GM18502 (cell line): ENCODE data around the gene MATN4.

Source experiments
- ATAC-seq: cut with Tn5 transposase; IDR thresholded peaks from one replicate; pipeline ENCODE4 v1.9.1; 2021; ENCODE audit warnings: mild to moderate bottlenecking; ENCODE audit not compliant: unreplicated experiment, poor library complexity

MATN4 gene

DNA sequence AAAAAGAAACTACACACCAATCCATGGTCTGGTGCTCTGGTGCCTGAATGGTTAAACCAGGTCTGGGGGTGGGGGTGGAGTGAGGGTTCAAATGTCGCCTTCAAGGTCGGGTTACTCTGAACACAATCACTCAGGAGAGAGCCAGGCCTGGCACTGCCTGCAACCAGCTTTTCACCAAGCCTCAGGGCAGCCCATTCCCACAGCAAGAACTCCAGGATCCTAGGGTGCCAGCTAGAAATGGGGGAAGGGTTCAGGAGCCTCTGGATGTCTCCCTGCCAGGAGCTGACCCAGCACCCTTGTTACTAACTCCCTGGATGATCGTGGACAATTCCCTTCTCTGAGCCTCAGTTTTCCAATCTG, 33.5 kb upstream of the MATN4 start:
- ATAC-seq: no peak

DNA sequence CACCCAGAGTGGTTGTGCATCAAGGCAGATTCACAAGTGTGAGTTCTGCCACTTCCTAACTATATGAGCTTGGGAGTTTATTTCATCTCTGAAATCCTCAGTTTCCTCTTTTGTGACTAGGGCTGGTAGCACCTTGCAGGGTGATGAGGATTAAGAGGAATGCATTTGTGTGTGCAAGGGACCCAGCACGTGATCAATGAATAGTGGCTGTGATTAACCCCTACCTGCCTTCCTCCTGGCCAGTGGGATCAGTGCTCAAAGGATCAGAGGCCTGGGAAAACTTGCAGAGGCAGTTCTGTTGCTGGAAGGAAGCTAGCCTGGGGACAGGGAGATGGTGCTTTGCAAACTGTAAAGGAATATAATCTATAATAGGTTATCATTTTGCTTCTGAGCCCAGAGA, 32.9 kb upstream of the MATN4 start:
- ATAC-seq: no peak

DNA sequence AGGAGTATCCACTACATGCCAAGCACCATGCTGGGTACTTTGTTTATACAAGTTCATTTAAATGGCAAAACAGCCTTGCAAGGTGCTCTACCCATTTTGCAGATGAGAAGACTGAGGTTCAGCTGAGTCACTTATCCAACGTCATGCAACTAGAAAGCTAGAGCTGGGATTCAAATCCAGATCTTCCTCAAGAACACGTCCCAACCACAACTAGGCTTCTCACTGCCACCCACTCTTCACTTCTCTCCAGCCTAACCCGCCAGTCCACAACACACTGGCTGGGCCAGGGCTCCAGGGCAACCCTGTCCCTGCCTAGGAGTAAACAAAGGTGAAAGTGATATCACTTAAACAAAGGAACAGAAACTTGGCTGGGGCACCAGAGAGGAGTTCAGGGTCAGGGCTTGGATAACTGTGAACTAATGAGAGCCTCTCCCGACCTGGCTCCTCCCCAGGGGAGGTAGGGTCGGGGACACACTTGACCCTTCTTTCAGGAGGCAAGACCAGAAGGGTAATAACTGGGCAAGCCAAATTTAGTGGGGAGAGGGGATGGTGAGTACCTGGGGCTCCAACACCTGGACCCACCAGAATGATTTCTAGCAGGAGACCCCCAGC, 32.2 kb upstream of the MATN4 start:
- no peak for ATAC-seq

DNA sequence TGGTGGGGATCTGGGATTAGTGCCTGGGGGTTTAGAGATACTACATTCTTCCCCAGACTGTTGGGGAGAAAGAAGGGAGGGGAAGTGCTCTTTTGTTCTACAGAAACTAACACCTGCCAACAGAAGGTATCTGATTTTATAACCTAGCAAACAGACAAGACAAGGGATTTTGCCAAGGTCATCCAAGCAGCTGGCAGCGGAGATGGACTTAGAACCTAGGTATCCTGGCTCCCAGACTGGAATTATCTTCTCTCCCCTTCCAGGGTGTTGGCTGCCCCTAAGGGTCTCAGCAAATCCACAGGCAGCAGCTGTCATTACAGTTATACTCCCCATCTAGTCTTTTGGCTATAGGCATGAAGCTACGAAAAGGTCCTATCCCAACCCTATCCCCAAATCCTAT, 31.7 kb upstream of the MATN4 start:
- no peak for ATAC-seq

DNA sequence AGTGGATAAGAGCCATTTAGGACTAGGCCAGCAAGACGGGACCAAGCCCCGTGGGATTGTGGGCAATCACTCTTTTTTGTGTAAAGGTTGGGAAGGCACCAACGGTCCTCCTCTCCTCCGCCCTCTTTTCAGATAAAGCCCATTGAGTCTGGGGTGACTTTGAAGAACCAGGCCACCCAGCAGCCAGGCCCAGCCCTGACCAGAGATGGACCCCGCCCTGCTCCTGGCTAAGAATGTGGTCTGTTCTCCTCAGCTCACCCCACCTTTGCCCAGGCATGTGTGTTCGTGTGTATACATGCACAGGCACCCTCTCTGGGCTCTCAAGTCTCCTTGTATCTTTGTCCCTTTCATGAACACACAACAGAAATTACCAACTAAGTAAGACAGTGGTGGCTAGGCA, 31.0 kb upstream of the MATN4 start:
- no peak for ATAC-seq

DNA sequence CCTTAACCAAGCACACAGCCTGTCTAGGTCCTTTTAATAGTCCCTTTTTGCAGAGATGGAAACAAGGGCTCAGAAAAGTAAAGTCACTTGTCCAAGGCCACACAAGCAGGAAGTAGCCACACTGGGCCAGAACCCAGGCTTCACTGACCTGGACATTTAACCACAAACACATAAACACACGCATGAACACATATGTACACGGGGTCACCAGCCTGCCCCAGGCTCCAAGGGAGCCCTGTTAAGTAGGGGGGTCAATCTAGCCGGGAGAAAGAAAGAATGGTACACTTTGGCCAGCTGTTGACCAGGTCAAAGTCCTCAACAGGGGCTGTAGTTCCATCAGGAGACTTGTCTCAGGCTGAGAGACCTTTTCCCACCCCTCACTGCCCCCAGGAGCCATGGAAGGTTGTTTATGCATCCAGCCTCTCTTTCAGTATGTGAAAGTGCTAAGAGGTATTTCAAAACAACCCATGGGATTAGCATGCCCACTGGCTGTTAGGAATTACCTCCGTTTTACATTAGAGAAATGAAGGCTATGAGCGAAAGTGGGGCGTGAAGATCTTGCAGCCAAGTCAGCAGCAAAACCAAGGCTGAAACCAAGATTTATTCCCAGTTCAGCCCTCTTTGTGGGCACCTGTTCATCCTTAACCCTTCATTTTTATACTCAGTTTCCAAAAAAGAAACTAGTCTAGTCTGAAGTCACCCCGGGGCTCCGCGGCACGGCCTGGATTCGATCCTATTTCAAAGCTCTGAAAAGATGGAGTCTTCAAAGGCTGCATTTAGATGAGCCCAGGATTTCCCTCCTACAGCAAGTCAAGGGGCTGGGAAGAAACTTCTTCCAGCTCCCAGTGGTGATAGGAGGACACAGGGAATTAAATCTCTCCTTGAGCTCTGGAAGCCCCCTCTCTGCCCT, 30.3 kb upstream of the MATN4 start:
- ATAC-seq: no peak

DNA sequence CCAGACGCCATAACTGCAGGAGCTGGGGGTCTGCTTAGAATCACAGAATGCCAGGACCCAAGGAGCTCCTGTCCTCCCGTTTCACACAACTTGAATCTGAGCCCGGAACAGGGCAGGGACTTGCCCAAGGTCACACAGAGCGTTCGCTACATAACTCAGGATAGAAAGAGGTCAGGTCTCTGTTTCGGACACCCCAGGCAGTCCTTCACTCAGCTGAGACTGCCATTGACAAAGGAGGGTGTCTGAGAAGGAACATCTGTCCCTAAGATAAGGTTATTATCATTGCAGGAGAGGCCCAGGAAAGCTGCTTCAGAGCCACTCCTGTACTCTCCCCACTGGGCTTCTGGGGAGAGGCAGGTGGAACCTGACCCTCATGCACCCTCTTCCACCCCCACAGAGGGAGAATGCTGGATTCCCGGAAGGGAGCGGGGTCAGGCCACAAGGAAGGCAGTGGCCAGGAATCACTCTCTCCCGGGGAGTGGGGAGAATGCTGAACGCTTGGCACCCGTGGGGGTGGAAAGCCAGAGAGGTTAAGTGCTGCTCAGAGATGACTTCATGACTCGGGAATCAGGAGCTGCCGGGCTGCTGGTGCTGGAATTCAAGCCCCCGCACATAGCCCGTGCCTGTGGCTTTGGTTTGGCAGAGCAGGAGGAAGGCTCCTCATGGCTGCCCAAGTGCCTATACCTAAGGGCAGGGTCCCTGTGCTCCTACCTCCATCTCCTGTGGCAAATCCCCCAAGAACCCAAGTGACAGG, 29.4 kb upstream of the MATN4 start:
- ATAC-seq: no peak

DNA sequence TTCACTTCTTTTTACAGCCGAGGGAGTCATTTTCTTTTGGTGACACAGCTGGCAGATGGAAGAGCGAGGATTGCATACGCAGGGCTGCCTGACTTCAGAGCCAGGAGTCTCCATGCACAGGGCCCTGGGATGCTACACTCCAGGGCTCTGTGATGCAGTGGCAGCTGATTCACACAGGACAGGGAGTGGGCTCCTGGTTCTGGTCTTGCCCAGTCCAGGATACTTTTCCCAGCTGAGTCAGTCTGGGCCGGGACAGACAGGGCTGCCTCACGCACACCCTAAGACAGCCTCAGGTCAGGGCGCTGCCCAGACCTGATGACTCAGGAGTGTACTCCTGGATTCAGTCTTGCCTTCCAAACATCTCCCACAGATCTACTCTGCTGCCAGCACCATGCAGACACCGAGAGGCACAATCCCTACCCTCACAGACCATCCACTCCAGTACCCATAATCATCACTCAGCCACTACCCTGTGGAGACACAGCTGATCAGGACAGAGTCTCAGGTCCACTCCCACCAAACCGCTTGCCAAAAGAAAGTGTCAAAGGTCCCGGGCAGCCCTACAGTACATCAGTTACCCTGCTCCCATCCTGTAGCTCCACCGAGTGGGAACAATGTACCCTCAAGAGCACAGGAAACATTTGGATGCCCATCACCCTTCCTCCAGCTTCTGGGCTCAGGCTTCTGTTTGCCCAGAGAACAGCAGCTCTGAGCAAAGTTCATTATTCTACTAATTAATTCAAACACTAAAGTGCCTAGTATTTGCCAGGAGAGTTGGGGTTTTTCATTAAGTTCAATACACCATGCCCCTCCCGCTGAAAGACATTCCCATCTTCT, 28.6 kb upstream of the MATN4 start:
- no peak for ATAC-seq

DNA sequence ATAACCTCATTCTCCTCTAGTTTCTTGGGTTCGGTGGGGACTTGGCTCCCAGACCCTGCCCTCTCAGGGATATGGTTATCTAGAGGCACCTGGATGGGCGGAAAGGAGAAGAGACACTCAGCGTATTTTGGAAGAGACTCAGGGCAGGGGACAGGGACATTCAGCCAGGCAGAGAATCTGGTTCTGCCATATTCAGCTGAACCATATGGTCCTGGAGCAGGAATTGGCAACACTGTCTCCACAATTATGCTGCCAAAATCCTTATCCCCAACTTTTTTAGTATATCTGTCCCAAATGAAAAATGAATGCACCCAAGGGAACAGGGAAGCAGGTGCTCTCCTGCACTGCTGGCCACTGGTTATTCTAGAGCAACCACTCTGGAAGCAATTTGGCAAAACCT, 22.4 kb upstream of the MATN4 start:
- ATAC-seq: no peak

DNA sequence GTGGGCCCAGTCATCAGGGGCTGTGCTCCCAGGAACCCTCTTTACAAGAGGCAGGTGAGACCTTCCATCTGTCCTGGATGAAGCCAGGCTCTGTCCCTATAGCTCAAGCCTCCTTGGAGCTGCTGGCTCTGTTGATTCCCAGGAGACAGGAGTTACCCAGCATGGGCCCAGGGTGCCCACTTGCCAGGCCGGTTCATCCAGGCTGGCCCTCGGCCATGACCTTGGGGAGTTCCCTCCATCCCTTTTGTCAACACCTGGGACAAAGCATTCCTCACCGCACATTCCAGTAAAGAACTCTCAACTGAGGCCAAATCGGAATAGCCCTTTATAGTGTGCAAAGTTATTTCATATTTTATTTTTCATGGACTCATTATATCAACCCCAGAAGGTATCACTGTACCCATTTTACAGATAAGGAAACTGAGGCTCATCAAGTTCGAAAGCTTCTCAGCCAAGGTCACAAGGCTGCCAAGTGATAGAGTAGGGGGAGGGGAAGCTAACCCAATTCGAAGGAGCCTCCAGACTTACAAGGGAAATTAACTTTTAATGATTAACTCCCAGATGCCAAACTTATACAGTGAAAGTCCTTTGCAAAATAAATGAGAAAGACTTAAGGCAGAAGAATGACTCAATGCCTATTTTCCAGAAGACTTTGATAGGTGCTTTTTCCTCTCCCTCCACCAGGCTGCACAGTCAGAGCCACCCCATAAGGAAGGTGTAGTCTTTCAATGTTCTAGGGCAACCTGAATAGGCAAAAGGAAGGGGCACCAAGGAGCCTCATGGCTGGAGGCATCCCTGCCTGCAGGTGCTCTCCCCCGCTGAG, 21.6 kb upstream of the MATN4 start:
- no peak for ATAC-seq

DNA sequence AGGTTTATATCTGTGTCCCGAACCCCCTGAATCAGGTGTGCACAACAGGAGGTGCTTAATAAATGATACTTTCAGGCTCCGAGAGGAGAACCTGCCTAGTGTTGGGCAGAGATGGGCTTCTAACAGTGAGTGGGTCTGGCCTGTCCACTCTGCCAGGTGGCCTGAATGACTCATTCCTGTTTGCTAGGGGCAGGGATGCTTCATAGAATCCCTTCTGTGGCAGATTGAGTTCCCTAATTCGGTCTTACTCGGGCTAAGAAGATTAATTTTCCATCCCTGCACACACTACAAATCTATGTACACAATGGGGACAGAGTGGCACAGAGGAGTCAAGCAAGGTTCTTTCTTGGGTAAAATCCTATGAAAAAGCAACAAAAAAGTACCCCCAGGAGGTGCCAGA, 20.4 kb upstream of the MATN4 start:
- ATAC-seq: no peak

DNA sequence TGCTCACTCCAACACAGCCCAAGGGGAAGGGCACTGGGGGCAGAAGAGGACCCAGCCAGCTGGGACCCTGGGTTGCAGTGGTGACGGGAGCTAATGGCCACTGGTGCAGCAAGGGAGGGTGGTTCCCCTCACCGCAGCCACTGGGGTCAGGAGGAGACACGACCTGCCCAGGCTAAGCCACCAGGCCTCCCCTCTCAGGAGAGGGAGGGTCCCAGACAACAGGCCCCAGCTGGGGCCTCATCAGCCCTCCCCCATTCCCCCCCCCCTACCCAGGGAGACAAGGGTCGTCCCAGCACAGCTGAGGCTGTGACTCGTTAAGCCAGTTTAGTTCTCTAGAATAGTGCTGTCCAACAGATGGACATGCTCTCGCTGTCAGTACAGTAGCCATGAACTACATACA, 17.3 kb upstream of the MATN4 start:
- no peak for ATAC-seq

DNA sequence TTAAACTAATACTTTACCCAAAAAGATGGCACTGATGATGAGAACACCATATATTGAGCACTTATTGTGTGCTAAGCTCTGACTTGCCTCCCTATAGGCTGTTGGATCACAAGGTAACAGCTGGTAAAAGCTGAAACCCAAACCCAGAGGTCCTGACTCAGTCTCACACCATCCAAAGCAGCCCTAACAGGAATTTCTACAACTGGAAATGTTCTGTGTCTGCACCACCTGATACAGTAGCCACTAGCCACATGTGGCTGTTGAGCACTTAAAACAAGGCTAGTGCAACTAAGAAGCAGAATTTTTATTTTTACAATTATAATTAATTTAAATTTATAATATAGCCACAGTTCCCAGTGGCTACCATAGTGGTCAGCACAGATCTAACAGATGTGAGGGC, 15.6 kb upstream of the MATN4 start:
- no peak for ATAC-seq

DNA sequence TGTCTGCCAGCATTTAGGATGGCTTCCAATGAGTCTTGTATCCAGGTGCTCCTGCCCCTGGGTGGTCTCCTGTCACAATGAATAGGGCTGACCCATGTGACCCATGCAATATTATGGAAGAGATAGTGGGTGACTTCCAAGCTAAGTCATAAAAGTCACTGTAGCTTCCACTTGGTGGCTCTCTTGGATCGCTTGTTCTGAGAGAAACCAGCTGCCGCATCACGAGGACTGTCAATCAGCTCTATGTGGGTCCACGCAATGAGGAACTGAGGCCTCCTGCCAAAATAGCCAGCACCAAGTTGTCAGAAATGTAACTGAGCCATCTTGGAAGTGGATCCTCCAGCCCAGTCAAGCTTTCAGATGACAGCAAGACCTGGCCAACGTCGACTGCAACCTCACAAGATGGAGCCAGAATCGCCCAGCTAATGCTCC, 14.9 kb upstream of the MATN4 start:
- no peak for ATAC-seq

DNA sequence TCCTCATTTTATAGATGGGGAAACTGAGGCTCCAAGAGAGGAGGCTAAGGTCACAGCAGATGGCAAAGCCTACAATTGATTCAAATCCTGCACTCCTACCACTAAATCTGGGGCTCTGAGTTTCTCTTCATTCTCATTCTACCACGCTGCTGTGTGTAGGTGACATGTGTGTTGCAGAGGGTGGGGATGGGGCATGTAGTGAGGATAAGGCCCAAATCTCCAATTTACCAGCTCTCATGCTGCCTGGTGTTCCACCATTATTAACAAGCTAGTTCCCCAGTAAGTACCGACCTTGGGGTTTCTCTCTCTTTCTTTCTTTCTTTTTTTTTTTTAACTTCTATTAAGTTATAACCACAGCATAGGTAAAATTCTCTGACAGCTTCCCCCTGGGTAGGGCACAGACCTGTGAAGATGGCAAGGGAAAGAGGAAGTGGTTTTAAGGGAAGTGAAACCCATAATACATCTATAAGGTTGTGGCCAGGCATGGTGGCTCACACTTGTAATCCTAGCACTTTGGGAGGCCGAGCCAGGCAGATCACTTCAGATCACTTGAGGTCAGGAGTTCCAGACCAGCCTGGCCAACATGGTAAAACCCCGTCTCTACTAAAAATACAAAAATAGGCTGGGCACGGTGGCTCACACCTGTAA, 13.0 kb upstream of the MATN4 start:
- peak; percentile 54 for ATAC-seq

DNA sequence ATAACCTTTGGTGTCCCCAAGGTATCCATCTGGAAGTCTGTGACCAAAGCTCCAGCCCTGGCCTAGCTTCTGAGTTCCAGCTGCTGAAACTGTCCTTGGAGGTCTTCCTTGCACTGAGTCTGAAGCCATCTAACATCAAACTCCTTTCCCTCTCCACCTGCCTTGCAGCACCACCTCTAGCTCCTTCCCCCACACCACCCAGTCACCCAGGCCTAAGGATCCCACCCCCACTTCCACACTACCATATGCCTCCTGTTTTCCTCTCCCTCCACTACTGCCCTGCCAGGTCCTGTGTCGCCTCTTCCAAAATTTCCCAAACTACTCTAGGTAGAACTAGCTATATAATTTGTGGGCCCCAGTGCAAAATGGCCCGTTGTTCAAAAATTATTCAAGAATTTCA, 10.8 kb upstream of the MATN4 start:
- no peak for ATAC-seq

DNA sequence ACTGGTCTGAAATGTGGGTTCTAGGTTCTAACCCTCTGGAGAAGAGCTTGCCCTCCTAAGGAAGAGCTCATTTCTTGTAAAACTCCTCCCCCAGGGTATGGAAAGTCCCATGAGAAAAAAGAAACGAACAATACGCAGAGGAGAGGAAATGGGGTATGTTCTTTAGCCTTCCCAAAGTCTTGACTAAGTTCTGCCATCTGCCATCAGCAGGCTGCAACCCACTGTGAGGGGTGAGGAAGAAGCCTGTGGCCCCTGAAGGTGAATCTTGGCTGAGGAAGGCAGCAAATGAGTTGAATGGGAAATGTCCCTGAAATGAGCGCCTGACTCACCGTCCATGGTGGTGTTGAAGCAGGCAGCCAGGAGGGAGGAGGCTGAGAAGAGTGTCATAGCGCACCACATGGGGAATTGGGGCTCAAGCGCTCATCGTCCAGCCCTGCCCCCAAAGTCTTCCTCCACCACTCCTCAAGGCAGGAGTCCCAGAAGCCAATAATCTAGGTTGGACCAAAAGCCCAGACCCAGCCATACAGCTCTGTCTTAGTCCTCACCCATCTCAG, 10.4 kb upstream of the MATN4 start:
- no peak for ATAC-seq

DNA sequence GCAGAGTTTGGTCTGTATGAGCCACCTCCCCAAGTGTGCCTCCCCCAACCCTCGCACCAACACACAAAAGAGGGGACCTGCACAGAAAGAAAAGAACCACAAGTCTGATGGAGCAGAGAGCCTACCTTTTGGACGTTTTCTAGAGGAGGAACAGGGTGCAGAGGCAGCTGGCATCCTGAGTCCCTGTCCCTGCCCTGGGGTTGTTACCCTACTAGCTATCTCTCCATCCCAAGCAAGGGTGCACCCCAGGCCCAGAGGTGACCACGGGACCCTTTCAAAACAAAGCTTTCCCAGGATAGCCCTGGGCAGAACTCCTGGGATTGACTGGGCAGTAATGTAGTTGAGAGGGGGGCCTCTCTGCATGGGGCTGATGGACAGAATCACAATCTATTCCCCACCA, 9.7 kb upstream of the MATN4 start:
- ATAC-seq: no peak
